GM18498 (cell line): ENCODE measurements around the gene FAM83E.
A peak's percentile ranks its signal among the peaks of the same experiment; 100 is the strongest.
"Not testable (repeated sequence)": the region's sequence is repeated elsewhere in the genome, so short reads cannot be mapped to it uniquely, and the experiment has no call there.

Source experiments
- ATAC-seq: cut with Tn5 transposase; IDR thresholded peaks from one replicate; pipeline ENCODE4 v1.9.1; 2021; ENCODE audit warnings: mild to moderate bottlenecking, moderate library complexity; ENCODE audit not compliant: unreplicated experiment

The FAM83E gene

GRCh38 chr19:48614436-48615230 lies at the start of gene FAM83E:
FAM83E (minus strand) TSS chr19:48615076; CDS start chr19:48613372, 1,704 bp downstream.
- ATAC-seq, result no peak

GRCh38 chr19:48664476-48664875 lies 49.6 kb upstream of the FAM83E start:
- no peak for ATAC-seq

GRCh38 chr19:48663667-48664066 lies 48.8 kb upstream of the FAM83E start:
- ATAC-seq, result no peak

- no peak for ATAC-seq
Observed at GRCh38 chr19:48661711-48662090, 46.8 kb upstream of the FAM83E start.

GRCh38 chr19:48660852-48661710 lies 46.2 kb upstream of the FAM83E start:
- ATAC-seq, result peak; percentile 93

GRCh38 chr19:48659768-48660167 lies 44.9 kb upstream of the FAM83E start:
- no peak for ATAC-seq

GRCh38 chr19:48658483-48658882 lies 43.6 kb upstream of the FAM83E start:
- ATAC-seq, result no peak

- not testable (repeated sequence) for ATAC-seq
Observed at GRCh38 chr19:48657828-48658227, 43.0 kb upstream of the FAM83E start.

- ATAC-seq, result no peak
Observed at GRCh38 chr19:48656840-48657474, 42.1 kb upstream of the FAM83E start.

- no peak for ATAC-seq
Observed at GRCh38 chr19:48654299-48655059, 39.6 kb upstream of the FAM83E start.

- no peak for ATAC-seq
Observed at GRCh38 chr19:48651683-48652048, 36.8 kb upstream of the FAM83E start.

GRCh38 chr19:48650974-48651682 lies 36.3 kb upstream of the FAM83E start:
- ATAC-seq, result no peak

- no peak for ATAC-seq
Observed at GRCh38 chr19:48648134-48648533, 33.3 kb upstream of the FAM83E start.

- no peak for ATAC-seq
Observed at GRCh38 chr19:48646722-48647216, 31.9 kb upstream of the FAM83E start.

- peak; percentile 76 for ATAC-seq
Observed at GRCh38 chr19:48646001-48646721, 31.3 kb upstream of the FAM83E start, which contains the start of gene CA11. CA11 (minus strand) TSS chr19:48646187; CDS start chr19:48645632, 555 bp downstream.

GRCh38 chr19:48645620-48646000 lies 30.7 kb upstream of the FAM83E start:
- ATAC-seq, result no peak

GRCh38 chr19:48644839-48645619 lies 30.2 kb upstream of the FAM83E start:
- ATAC-seq, result no peak

GRCh38 chr19:48644355-48644754 lies 29.5 kb upstream of the FAM83E start:
- ATAC-seq, result no peak
